HepG2 (cell line): Measurements from ENCODE around the gene TECPR1. TPM values are rescaled to one million over a fixed set of nuclear protein-coding genes. Genes with fewer than 3 reads are reported as not detected.

ENCODE experiments used
- ARID2 ChIP-seq: sonication (generic); formaldehyde crosslinking; IDR thresholded peaks from 2 replicates; pipeline ENCODE4 v1.8.1; 2022; ENCODE audit warnings: mild to moderate bottlenecking, missing genetic modification reagents, borderline replicate concordance
- ATF2 ChIP-seq: sonication (generic); formaldehyde crosslinking; IDR thresholded peaks from 2 replicates; pipeline ENCODE4 v1.4.0; 2020; ENCODE audit warnings: missing genetic modification reagents
- ELF1 ChIP-seq: sonication (generic); formaldehyde crosslinking; IDR thresholded peaks from 2 replicates; pipeline ENCODE4 v1.4.0; 2020; ENCODE audit warnings: missing genetic modification reagents
- GATA4 ChIP-seq: sonication (generic); IDR thresholded peaks from 2 replicates; pipeline ENCODE4 v1.6.1; 2016; ENCODE audit warnings: antibody characterized with exemption, low read depth, borderline replicate concordance
- HOMEZ ChIP-seq: IDR thresholded peaks from 2 replicates; pipeline ENCODE4 v1.6.1; 2016; ENCODE audit warnings: low read depth
- MED1 ChIP-seq: sonication (generic); formaldehyde crosslinking; IDR thresholded peaks from 2 replicates; pipeline ENCODE4 v1.4.0; 2020; ENCODE audit warnings: missing genetic modification reagents
- NCOR1 ChIP-seq: fragments of 200-600 bp; sonication (generic); IDR thresholded peaks from 2 replicates; pipeline ENCODE4 v1.7.0; 2017; ENCODE audit warnings: antibody characterized with exemption, low read length, borderline replicate concordance
- NR2F2 ChIP-seq: IDR thresholded peaks from 2 replicates; pipeline ENCODE4 v1.6.1; 2012; ENCODE audit warnings: low read depth, inconsistent platforms, borderline replicate concordance
- ONECUT2 ChIP-seq: sonication (generic); formaldehyde crosslinking; IDR thresholded peaks from 2 replicates; pipeline ENCODE4 v1.4.0; 2020; ENCODE audit warnings: missing genetic modification reagents
- TOE1 ChIP-seq: sonication (generic); formaldehyde crosslinking; IDR thresholded peaks from 2 replicates; pipeline ENCODE4 v1.4.0; 2020; ENCODE audit warnings: mild to moderate bottlenecking, missing genetic modification reagents
- ZBTB33 ChIP-seq: sonication (generic); formaldehyde crosslinking; IDR thresholded peaks from 2 replicates; pipeline ENCODE4 v1.4.0; 2020; ENCODE audit warnings: missing genetic modification reagents
- ZBTB34 ChIP-seq: sonication (generic); formaldehyde crosslinking; IDR thresholded peaks from 2 replicates; pipeline ENCODE4 v1.8.0; 2022; ENCODE audit warnings: mild to moderate bottlenecking, missing genetic modification reagents
- ZNF577 ChIP-seq: sonication (generic); formaldehyde crosslinking; IDR thresholded peaks from 2 replicates; pipeline ENCODE4 v1.4.0; 2020; ENCODE audit warnings: mild to moderate bottlenecking, low read depth, missing genetic modification reagents, borderline replicate concordance
- ZNF629 ChIP-seq: sonication (generic); formaldehyde crosslinking; conservative IDR thresholded peaks from 2 replicates; pipeline ENCODE4 v1.5.0; 2020; ENCODE audit warnings: missing genetic modification reagents
- ZNF800 ChIP-seq: sonication (generic); formaldehyde crosslinking; IDR thresholded peaks from 2 replicates; pipeline ENCODE4 v1.4.0; 2020; ENCODE audit warnings: missing genetic modification reagents
- ZSCAN20 ChIP-seq: sonication (generic); formaldehyde crosslinking; IDR thresholded peaks from 2 replicates; pipeline ENCODE4 v1.4.0; 2020; ENCODE audit warnings: missing genetic modification reagents, mild to moderate bottlenecking, borderline replicate concordance
- polyA plus RNA-seq, 8 experiments: library from polyadenylated mRNA; depleted of rRNA in 3 of 8; stranded (reverse) in 7 of 8; unstranded in 1 of 8; fragments of >200 nt; fragmentation: Illumina TruSeq in 4 of 8; extraction: Trizol in 4 of 8; gene quantifications; 2 replicates each; pipeline versions ENCODE4 v1.2.1 to v1.2.3, GENCODE V29; 2011 to 2016; ENCODE audit warnings: low read depth in 4 of 8, missing spikeins in 1 of 8, mixed read lengths in 1 of 8; ENCODE audit not compliant: insufficient read depth in 1 of 8
- total RNA-seq, 5 experiments: library from RNA; depleted of rRNA; stranded (reverse); fragments of >200 nt; fragmentation: Illumina TruSeq; extraction: Trizol; gene quantifications; 2 replicates each; pipeline ENCODE4 v1.2.3, GENCODE V29; 2016; ENCODE audit warnings: low read depth in 1 of 5
- TF ChIP-seq, protein P1 (sequence below): sonication (generic); formaldehyde crosslinking; IDR thresholded peaks from 2 replicates; pipeline ENCODE4 v1.4.0; 2020; ENCODE audit warnings: mild to moderate bottlenecking, missing genetic modification reagents
- TF ChIP-seq, protein P2 (sequence below): sonication (generic); formaldehyde crosslinking; IDR thresholded peaks from 2 replicates; pipeline ENCODE4 v1.5.0; 2020; ENCODE audit warnings: mild to moderate bottlenecking, low read depth, missing genetic modification reagents, borderline replicate concordance

TECPR1 gene
- total and polyA plus RNA-seq, 2 of the 13 experiments (the other 11 are each of a cell fraction or from before 2014, with no cell fraction given): 2.3 to 6.3 TPM

DNA sequence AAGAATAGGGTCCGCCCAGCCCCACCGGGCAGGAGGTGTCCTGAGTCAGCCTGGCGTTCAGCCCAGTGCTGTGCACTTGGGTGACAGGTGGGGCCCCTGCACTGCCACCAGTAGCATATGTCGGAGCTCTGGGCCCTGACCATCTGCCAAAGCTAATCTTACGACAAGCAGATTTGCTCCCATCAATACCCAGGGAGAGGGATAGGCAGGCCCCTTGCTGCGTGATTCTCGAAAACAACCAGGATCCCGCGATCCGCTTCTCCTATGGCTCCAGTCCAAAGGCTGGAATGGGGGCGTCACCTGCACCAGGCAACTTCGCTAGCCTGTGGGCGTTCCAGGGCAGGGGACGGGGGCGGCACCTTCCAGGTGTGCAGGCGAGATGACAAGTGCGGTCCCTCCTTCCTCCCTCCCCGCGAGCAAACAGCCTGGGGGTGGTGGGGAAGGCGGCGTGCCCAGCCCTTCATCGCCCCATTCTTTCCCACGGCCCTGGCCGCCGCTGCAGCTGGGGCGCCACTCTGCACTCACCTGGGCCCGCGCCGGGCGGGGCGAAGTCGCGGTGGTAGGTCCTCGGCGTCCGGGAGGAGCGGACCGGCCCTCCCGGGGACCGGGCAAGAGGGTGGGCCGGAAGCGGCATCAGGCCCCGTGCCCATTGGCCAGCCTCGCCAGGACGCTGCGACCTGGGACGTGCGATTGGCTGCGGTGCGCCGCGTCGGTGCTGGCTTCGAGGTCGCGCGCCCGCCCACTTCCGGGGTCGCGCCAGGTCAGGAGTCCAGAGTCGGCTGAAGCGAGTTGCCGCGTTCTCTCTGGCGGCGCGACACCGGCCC lies at the start of gene TECPR1 (continued):
- TF ChIP-seq ARID2: no peak
- 0 out of 2 replicates have a peak, but pooled peaks have one; percentile 29 for TF ChIP-seq ZNF629 (CRISPR knock-in tag)
- no peak for TF ChIP-seq GATA4
- TF ChIP-seq, protein P1, sequence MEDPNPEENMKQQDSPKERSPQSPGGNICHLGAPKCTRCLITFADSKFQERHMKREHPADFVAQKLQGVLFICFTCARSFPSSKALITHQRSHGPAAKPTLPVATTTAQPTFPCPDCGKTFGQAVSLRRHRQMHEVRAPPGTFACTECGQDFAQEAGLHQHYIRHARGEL (CRISPR knock-in tag): 0 out of 2 replicates have a peak, but pooled peaks have one; percentile 27
- 0 out of 2 replicates have a peak, but pooled peaks have one; percentile 27 for TF ChIP-seq HOMEZ (CRISPR knock-in tag)
- TF ChIP-seq ATF2 (CRISPR knock-in tag): peak; percentile 11; the same call in 1 of the 2 replicates
- TF ChIP-seq ELF1 (CRISPR knock-in tag): peak; percentile 91
- TF ChIP-seq MED1 (CRISPR knock-in tag): peak; percentile 61
- TF ChIP-seq NCOR1: no peak; the same call in none of the 2 replicates
- TF ChIP-seq NR2F2: peak; percentile 72; the same call in 1 of the 2 replicates
- TF ChIP-seq ZNF577 (CRISPR knock-in tag): no peak
- TF ChIP-seq, protein P2, sequence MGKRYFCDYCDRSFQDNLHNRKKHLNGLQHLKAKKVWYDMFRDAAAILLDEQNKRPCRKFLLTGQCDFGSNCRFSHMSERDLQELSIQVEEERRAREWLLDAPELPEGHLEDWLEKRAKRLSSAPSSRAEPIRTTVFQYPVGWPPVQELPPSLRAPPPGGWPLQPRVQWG (CRISPR knock-in tag): no peak
- TF ChIP-seq ZBTB33: no peak
- peak; percentile 69; the same call in 1 of the 2 replicates for TF ChIP-seq ZNF800 (CRISPR knock-in tag)
- TF ChIP-seq TOE1: 0 out of 2 replicates have a peak, but pooled peaks have one; percentile 35
- no peak for TF ChIP-seq ZBTB34
- no peak for TF ChIP-seq ONECUT2
- peak; percentile 72; the same call in 1 of the 2 replicates for TF ChIP-seq ZSCAN20 (CRISPR knock-in tag)
